Stimulated activated CD4-positive, alpha-beta T cell treated with anti-CD3 and anti-CD28 coated beads, Interleukin-12 subunit alpha, Interleukin-12 subunit beta, amount 100 ng/mL, for 48 hours (primary cell): ENCODE measurements around the gene UQCR10.
"Not testable (repeated sequence)": the region's sequence is repeated elsewhere in the genome, so short reads cannot be mapped to it uniquely, and the experiment has no call there.

Experiments used
- DNase-seq, 3 donors: peaks; one replicate each; pipeline ENCODE4 v3.0.0-alpha.2; 2020; ENCODE audit warnings: low read depth in 2 of 3, low spot score in 1 of 3

UQCR10 gene

GRCh38 chr22:29737251-29738117 lies 29.7 kb upstream of the UQCR10 start:
- DNase-seq: no peak

GRCh38 chr22:29738118-29738815 lies 28.9 kb upstream of the UQCR10 start:
- DNase-seq: no peak

- DNase-seq: no peak
These were observed 27.8 kb upstream of the UQCR10 start for GRCh38 chr22:29739346-29739875.

- no peak for DNase-seq
These were observed 27.0 kb upstream of the UQCR10 start for GRCh38 chr22:29740216-29740615.

- no peak for DNase-seq
These were observed 25.2 kb upstream of the UQCR10 start for GRCh38 chr22:29741926-29742325.

- no peak for DNase-seq
These were observed 24.8 kb upstream of the UQCR10 start for GRCh38 chr22:29742326-29742725.

GRCh38 chr22:29744902-29745301 lies 22.3 kb upstream of the UQCR10 start:
- DNase-seq: no peak

- no peak for DNase-seq
These were observed 19.3 kb upstream of the UQCR10 start for GRCh38 chr22:29747832-29748231.

GRCh38 chr22:29748248-29748893 lies 18.8 kb upstream of the UQCR10 start:
- no peak for DNase-seq

- no peak for DNase-seq
These were observed 17.1 kb upstream of the UQCR10 start for GRCh38 chr22:29750029-29750428.

GRCh38 chr22:29750559-29751538 lies 16.3 kb upstream of the UQCR10 start:
- no peak for DNase-seq

GRCh38 chr22:29751669-29752068 lies 15.5 kb upstream of the UQCR10 start:
- no peak for DNase-seq

- no peak for DNase-seq
These were observed 13.1 kb upstream of the UQCR10 start for GRCh38 chr22:29753808-29754657.

- not testable (repeated sequence) for DNase-seq
These were observed 12.3 kb upstream of the UQCR10 start for GRCh38 chr22:29754658-29755395.

- DNase-seq: no peak
These were observed 11.3 kb upstream of the UQCR10 start for GRCh38 chr22:29755889-29756288.

GRCh38 chr22:29756341-29756740 lies 10.8 kb upstream of the UQCR10 start:
- no peak for DNase-seq

- DNase-seq: no peak
These were observed 10.1 kb upstream of the UQCR10 start for GRCh38 chr22:29757096-29757495.

- no peak for DNase-seq
These were observed 9.0 kb upstream of the UQCR10 start for GRCh38 chr22:29758068-29758622.

GRCh38 chr22:29758959-29759358 lies 8.2 kb upstream of the UQCR10 start:
- DNase-seq: no peak
